D721Med (cell line): ENCODE measurements around the gene DROSHA.

Experiments
- DNase-seq: peaks from one replicate; pipeline ENCODE4 v3.0.0; 2011; ENCODE audit warnings: low spot score; ENCODE audit not compliant: insufficient read length
- FAIRE-seq: peaks from 2 replicates; lab custom pipeline; 2011; peaks lifted over from hg19 to GRCh38; lab: Jason Lieb, UNC
- TF ChIP-seq, protein P1 (sequence below): IDR thresholded peaks from 2 replicates; pipeline ENCODE4 v1.5.1; 2012; ENCODE audit warnings: mild to moderate bottlenecking, control low read depth; ENCODE audit not compliant: insufficient read depth; ENCODE audit errors: missing control alignments

Gene DROSHA

GRCh38 chr5:31496301-31496700 lies 35.6 kb downstream of the DROSHA start:
- no peak for FAIRE-seq
- no peak for DNase-seq
- TF ChIP-seq, protein P1, sequence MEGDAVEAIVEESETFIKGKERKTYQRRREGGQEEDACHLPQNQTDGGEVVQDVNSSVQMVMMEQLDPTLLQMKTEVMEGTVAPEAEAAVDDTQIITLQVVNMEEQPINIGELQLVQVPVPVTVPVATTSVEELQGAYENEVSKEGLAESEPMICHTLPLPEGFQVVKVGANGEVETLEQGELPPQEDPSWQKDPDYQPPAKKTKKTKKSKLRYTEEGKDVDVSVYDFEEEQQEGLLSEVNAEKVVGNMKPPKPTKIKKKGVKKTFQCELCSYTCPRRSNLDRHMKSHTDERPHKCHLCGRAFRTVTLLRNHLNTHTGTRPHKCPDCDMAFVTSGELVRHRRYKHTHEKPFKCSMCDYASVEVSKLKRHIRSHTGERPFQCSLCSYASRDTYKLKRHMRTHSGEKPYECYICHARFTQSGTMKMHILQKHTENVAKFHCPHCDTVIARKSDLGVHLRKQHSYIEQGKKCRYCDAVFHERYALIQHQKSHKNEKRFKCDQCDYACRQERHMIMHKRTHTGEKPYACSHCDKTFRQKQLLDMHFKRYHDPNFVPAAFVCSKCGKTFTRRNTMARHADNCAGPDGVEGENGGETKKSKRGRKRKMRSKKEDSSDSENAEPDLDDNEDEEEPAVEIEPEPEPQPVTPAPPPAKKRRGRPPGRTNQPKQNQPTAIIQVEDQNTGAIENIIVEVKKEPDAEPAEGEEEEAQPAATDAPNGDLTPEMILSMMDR = no peak

DNA sequence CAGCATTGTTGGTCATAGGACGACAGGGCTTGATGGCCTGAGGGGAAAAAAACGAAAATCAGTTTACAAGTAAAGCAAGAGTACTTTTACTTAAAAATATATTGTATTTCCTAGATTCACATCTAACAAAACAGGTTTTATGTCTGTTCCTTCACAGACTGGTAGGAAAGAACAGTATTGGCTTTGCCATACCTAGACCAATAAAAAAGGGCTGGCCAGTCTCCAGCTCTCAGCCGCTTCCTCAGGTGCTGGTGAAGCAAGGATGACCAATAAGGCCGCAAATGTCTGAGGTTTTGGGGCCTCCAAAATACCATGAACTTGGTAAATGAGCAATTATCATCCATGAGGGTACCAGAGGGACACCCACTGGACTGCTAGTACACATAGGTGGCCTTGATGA lies 36.6 kb downstream of the DROSHA start:
- TF ChIP-seq, protein P1 = no peak
- FAIRE-seq (no peak), DNase-seq (no peak)

DNA sequence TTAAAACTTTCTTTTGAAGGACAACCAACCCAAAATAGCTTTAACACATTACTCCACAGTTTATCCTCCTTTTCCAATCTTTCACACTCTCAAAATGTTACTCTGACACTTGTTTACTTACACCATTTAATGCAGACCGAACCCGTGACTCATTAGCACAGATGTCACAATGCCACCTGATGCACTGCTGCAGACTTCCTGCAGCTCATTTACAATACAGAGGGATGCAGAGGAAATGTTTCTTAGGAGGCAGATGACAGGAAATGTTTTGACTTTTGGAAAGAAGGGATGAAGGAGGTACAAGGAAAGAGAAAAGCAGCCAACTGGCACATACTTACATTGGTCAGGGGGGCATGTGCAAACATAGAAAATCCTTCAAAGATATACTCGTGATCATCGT lies 39.0 kb downstream of the DROSHA start:
- FAIRE-seq (no peak), DNase-seq (no peak)
- TF ChIP-seq, protein P1 = no peak

DNA sequence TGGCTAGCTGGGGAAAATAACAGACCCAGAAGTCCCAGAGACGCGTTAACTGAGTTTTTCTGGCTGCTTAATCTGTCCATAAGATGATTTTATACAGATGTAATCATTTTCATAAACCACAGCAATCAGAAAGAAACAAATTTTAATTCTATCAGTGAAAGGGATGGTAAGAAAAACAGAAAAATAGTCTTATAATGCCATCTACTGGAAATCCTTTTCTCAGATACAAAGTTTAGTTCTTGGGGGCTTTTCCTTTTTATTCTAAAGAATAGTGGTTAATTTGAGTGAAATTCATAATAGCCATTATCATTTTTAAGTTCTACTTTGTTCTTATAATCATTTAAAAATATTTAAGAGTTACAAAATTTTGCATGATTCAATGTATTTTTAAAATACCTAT lies 44.4 kb downstream of the DROSHA start:
- TF ChIP-seq, protein P1 = no peak
- FAIRE-seq (no peak), DNase-seq (no peak)

GRCh38 chr5:31486441-31486840 lies 45.5 kb downstream of the DROSHA start:
- no peak for FAIRE-seq
- DNase-seq = no peak
- TF ChIP-seq, protein P1 = no peak

DNA sequence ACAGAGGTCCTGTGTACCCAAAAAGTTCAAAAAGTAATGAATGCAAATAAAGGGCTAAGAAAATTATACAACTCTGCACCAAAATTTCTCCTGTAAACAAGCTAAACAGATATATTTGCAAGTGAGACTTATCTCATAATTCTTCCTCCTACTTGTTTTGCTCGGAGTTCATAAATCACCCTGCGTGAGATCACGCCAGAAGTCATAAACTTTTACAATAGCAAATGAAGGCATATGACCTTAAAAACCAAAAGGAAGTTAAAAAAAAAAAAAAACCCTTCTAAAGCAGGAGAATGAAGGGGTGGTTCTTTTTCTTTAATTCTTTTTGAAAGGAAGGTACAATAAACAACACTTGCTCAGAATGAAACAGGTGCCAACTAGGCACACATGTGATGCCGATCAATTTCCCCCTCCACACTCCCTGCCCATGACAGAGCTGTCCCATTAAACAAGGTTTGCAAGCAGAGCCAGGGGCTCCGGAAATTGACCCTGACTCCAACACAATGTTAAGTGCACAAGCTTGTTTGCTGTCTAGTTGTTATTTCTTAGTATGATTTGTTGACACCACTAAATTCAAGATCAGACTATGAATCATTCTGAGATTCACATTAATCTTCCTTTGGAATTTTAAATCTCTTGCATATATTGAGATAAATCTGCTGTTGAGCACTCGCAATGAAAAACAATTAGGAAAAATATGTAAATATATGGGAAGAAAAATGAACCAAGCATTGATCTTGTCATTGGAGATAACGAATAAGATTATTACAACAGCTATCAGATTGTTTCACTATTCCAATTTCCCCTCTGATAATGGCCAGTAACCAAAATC lies 46.3 kb downstream of the DROSHA start:
- TF ChIP-seq, protein P1 = no peak
- DNase-seq = no peak
- no peak for FAIRE-seq

GRCh38 chr5:31481531-31482165 lies 50.2 kb downstream of the DROSHA start:
- TF ChIP-seq, protein P1 = no peak
- DNase-seq (no peak), FAIRE-seq (no peak)
